ENCODE results near the gene ZBTB9. TPM values are rescaled to one million over a fixed set of nuclear protein-coding genes. Genes with fewer than 3 reads are reported as not detected.
A peak's percentile ranks its signal among the peaks of the same experiment; 100 is the strongest.

ZBTB9 gene
- polyA plus RNA-seq, 1 of the 3 experiments (the other 2 are of a cell fraction) = 5.7 TPM

DNA sequence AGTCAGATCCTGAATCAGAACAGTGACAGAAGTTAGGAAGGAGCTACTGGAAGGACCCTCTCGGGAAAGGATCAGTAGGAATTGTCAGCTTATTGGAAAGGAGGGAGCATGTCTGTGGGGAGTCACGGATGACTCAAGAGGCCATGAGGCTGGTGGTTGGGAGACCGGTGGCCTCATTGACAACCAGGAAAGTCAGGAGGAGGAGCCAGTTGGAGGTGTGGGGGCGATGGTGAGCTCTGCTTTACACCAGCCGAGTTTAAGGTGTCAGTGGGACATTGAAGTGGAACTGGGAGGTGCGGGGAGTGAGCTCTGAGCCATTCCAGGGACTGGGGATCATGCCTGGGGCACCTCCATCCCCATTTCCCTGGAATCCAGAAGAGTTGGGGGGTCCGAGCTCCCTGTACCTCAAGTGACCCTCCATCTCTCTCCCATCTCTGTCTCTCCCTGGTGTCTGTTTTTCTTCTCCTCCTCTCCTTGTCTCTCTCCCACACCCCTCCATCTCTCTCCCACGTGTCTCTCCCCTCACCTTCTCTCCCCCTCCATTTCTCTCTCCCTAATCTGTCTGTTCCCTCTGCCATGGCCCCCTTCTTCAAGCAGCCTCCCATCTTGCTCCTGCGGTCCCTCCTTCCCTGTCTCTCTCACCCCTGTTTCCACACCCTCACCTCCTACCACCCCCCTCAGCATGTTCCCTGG is 14.3 kb upstream of the ZBTB9 start:
- ChIA-PET CTCF (interaction anchor here (1.4 to 3.3 kb wide), 3 partner anchors 9 to 14 kb away, joined by 3 to 16 read pairs (median 4); partner anchors contain the start of gene ZBTB9), POLR2A (no interaction called here)
- Histone ChIP-seq H3K27me3 (ENCODE audit: insufficient read depth) (no peaks in the 10 kb centered on the region), H4K20me1 (ENCODE audit: insufficient read depth) (no peaks in the 10 kb centered on the region), H3K27ac (ENCODE audit: low read depth in 2 of 2, low read length in 1 of 2) (no peak overlapping the region), H3K4me1 (ENCODE audit: control insufficient read depth in 1 of 2, insufficient read depth in 2 of 2, low read depth in 1 of 2, low read length in 1 of 2) (no peaks in the 10 kb centered on the region), H3K4me2 (no peak overlapping the region), H3F3A (replicated peaks; ENCODE audit: insufficient read depth) (no peaks in the 10 kb centered on the region), H3K9ac (no peak overlapping the region), H3K9me2 (no peaks in the 10 kb centered on the region), H3K79me2 (ENCODE audit: insufficient read depth) (no peaks in the 10 kb centered on the region), H3K4me3 (ENCODE audit: low read depth in 2 of 2, low read length in 1 of 2) (no peak overlapping the region), H3K9me3 (no peaks in the 10 kb centered on the region), H3K36me3 (replicated peaks in 1 of 2; ENCODE audit: control insufficient read depth in 1 of 2, insufficient read depth in 2 of 2, low read length in 1 of 2) (peaks cover 22 to 42% of the 10 kb centered on the region in 2 experiments), H2AFZ (ENCODE audit: low read depth) (no peak overlapping the region)
- peak; percentile 9 for DNase-seq
- no peak for TF ChIP-seq GABPA (IDR thresholded peaks at IDR 0.05; ENCODE audit: low read depth)
- no peak for TF ChIP-seq CHD2 (IDR thresholded peaks at IDR 0.05; ENCODE audit: low read length, partially characterized antibody)
- no peak for TF ChIP-seq EZH2phosphoT487 (IDR thresholded peaks at IDR 0.05; ENCODE audit: borderline replicate concordance, low read depth)
- no peak for TF ChIP-seq MEF2A (IDR thresholded peaks at IDR 0.05; ENCODE audit: borderline replicate concordance, low read depth)
- no peak for TF ChIP-seq RXRA (IDR thresholded peaks at IDR 0.05; ENCODE audit: borderline replicate concordance, low read depth)
- TF ChIP-seq, protein P1, sequence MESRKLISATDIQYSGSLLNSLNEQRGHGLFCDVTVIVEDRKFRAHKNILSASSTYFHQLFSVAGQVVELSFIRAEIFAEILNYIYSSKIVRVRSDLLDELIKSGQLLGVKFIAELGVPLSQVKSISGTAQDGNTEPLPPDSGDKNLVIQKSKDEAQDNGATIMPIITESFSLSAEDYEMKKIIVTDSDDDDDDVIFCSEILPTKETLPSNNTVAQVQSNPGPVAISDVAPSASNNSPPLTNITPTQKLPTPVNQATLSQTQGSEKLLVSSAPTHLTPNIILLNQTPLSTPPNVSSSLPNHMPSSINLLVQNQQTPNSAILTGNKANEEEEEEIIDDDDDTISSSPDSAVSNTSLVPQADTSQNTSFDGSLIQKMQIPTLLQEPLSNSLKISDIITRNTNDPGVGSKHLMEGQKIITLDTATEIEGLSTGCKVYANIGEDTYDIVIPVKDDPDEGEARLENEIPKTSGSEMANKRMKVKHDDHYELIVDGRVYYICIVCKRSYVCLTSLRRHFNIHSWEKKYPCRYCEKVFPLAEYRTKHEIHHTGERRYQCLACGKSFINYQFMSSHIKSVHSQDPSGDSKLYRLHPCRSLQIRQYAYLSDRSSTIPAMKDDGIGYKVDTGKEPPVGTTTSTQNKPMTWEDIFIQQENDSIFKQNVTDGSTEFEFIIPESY (IDR thresholded peaks at IDR 0.05; ENCODE audit: borderline replicate concordance, low read depth) = no peak
- 90% methylated on average over 7 of the region's 9 CpGs for WGBS (ENCODE audit: low lambda C conversion rate)

DNA sequence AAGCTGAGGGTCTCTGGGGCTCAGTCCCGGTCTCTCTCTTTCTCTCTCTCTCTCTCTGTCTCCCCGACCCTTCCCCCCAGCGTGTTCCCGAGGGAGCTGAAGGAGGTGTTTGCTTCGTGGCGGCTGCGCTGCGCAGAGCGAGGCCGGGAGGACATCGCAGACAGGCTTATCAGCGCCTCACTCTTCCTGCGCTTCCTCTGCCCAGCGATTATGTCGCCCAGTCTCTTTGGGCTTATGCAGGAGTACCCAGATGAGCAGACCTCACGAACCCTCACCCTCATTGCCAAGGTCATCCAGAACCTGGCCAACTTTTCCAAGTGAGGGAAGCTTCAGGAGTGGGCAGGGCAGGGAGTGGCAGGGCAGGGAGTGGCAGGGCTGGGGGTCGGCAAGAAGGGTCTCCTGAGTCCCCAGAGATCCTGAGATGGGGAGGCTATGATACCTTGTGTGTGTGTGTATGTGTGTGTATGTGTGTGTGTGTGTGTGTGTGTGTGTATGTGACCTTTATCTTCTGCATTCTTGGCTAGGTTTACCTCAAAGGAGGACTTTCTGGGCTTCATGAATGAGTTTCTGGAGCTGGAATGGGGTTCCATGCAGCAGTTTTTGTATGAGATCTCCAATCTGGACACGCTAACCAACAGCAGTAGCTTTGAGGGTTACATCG is 13.6 kb upstream of the ZBTB9 start:
- POLR2A ChIA-PET = interaction anchor here (2.2 kb wide), 1 partner anchor 10 kb away, joined by 9 read pairs; no protein-coding TSS in a partner anchor

More for the DNA sequence above, 13.6 kb upstream of the ZBTB9 start:
- no peaks in the 10 kb centered on the region for H3K9me3 ChIP-seq
- WGBS (ENCODE audit: low lambda C conversion rate) = 89% methylated on average over 17 of the region's 19 CpGs
- no peaks in the 10 kb centered on the region for H3K9me2 ChIP-seq
- H2AFZ ChIP-seq (ENCODE audit: low read depth) = no peak overlapping the region
- H3K27me3 ChIP-seq (ENCODE audit: insufficient read depth) = no peaks in the 10 kb centered on the region
- H3K79me2 ChIP-seq (ENCODE audit: insufficient read depth) = no peaks in the 10 kb centered on the region
- H3K4me3 ChIP-seq (ENCODE audit: low read depth in 2 of 2, low read length in 1 of 2) = no peak overlapping the region
- no peak overlapping the region for H3K9ac ChIP-seq
- no peaks in the 10 kb centered on the region for H3F3A ChIP-seq (replicated peaks; ENCODE audit: insufficient read depth)
- DNase-seq = peak; percentile 12
- H3K4me1 ChIP-seq (ENCODE audit: control insufficient read depth in 1 of 2, insufficient read depth in 2 of 2, low read depth in 1 of 2, low read length in 1 of 2) = no peaks in the 10 kb centered on the region
- no peak overlapping the region for H3K4me2 ChIP-seq
- H4K20me1 ChIP-seq (ENCODE audit: insufficient read depth) = no peaks in the 10 kb centered on the region
- CTCF ChIA-PET = interaction anchor here (1.4 to 3.3 kb wide), 3 partner anchors 10 to 15 kb away, joined by 4 to 16 read pairs (median 4); partner anchors contain the start of gene ZBTB9
- H3K27ac ChIP-seq (ENCODE audit: low read depth in 2 of 2, low read length in 1 of 2) = no peak overlapping the region
- TF ChIP-seq MEF2A (IDR thresholded peaks at IDR 0.05; ENCODE audit: borderline replicate concordance, low read depth) = no peak
- no peak for TF ChIP-seq RCOR1 (IDR thresholded peaks at IDR 0.05; ENCODE audit: low read length)
- TF ChIP-seq, protein P2, sequence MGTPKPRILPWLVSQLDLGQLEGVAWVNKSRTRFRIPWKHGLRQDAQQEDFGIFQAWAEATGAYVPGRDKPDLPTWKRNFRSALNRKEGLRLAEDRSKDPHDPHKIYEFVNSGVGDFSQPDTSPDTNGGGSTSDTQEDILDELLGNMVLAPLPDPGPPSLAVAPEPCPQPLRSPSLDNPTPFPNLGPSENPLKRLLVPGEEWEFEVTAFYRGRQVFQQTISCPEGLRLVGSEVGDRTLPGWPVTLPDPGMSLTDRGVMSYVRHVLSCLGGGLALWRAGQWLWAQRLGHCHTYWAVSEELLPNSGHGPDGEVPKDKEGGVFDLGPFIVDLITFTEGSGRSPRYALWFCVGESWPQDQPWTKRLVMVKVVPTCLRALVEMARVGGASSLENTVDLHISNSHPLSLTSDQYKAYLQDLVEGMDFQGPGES (IDR thresholded peaks at IDR 0.05; ENCODE audit: low read depth, low read length) = no peak
- TF ChIP-seq EZH2phosphoT487 (IDR thresholded peaks at IDR 0.05; ENCODE audit: borderline replicate concordance, low read depth) = no peak
- TF ChIP-seq MXI1 (IDR thresholded peaks at IDR 0.05; ENCODE audit: low read depth, low read length) = no peak
- TF ChIP-seq TAF1 (IDR thresholded peaks at IDR 0.05; ENCODE audit: borderline replicate concordance, low read depth, low read length) = no peak
- TF ChIP-seq, protein P3, sequence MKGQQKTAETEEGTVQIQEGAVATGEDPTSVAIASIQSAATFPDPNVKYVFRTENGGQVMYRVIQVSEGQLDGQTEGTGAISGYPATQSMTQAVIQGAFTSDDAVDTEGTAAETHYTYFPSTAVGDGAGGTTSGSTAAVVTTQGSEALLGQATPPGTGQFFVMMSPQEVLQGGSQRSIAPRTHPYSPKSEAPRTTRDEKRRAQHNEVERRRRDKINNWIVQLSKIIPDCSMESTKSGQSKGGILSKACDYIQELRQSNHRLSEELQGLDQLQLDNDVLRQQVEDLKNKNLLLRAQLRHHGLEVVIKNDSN (IDR thresholded peaks at IDR 0.05; ENCODE audit: borderline replicate concordance, low read depth) = no peak
- TF ChIP-seq, protein P4, sequence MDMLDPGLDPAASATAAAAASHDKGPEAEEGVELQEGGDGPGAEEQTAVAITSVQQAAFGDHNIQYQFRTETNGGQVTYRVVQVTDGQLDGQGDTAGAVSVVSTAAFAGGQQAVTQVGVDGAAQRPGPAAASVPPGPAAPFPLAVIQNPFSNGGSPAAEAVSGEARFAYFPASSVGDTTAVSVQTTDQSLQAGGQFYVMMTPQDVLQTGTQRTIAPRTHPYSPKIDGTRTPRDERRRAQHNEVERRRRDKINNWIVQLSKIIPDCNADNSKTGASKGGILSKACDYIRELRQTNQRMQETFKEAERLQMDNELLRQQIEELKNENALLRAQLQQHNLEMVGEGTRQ (IDR thresholded peaks at IDR 0.05; ENCODE audit: borderline replicate concordance, low read depth, low read length) = no peak
- TF ChIP-seq, protein P5, sequence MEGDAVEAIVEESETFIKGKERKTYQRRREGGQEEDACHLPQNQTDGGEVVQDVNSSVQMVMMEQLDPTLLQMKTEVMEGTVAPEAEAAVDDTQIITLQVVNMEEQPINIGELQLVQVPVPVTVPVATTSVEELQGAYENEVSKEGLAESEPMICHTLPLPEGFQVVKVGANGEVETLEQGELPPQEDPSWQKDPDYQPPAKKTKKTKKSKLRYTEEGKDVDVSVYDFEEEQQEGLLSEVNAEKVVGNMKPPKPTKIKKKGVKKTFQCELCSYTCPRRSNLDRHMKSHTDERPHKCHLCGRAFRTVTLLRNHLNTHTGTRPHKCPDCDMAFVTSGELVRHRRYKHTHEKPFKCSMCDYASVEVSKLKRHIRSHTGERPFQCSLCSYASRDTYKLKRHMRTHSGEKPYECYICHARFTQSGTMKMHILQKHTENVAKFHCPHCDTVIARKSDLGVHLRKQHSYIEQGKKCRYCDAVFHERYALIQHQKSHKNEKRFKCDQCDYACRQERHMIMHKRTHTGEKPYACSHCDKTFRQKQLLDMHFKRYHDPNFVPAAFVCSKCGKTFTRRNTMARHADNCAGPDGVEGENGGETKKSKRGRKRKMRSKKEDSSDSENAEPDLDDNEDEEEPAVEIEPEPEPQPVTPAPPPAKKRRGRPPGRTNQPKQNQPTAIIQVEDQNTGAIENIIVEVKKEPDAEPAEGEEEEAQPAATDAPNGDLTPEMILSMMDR (IDR thresholded peaks at IDR 0.05) = no peak
- no peak for TF ChIP-seq JUND (IDR thresholded peaks at IDR 0.05)
- no peak for TF ChIP-seq FOXJ3 (CRISPR knock-in tag; IDR thresholded peaks at IDR 0.05)
- peaks cover 22 to 36% of the 10 kb centered on the region in 2 experiments for H3K36me3 ChIP-seq (replicated peaks in 1 of 2; ENCODE audit: control insufficient read depth in 1 of 2, insufficient read depth in 2 of 2, low read length in 1 of 2)
